Vagina (tissue), 2 donors: ENCODE measurements around the gene TUBGCP2. TPM values are rescaled to one million over a fixed set of nuclear protein-coding genes. Genes with fewer than 3 reads are reported as not detected.

Source experiments
- DNase-seq, 2 donors: peaks; one replicate each; pipeline ENCODE4 v3.0.0-alpha.2; 2017; ENCODE audit errors: extremely low spot score in 2 of 2
- H3K27ac ChIP-seq: fragments of 200-600 bp; sonication (generic); one replicate; pipeline ENCODE4 v1.5.1; 2019
- H3K27me3 ChIP-seq: fragments of 200-600 bp; sonication (generic); one replicate; pipeline ENCODE4 v1.5.1; 2019
- H3K36me3 ChIP-seq, 2 donors: fragments of 200-600 bp; sonication (generic); one replicate each; pipeline ENCODE4 v1.5.1; 2017 to 2019
- H3K4me1 ChIP-seq: fragments of 200-600 bp; sonication (generic); one replicate; pipeline ENCODE4 v1.5.1; 2019
- H3K4me3 ChIP-seq, 2 donors: fragments of 200-600 bp; sonication (generic); 1 replicate in 1 of 2; 2 replicates in 1 of 2; pipeline ENCODE4 v1.5.1; 2016 to 2019
- H3K9me3 ChIP-seq: fragments of 200-600 bp; sonication (generic); one replicate; pipeline ENCODE4 v1.5.1; 2019
- CTCF ChIP-seq, 3 experiments: fragments of 450-650 bp in 2 of 3; fragments of 200-600 bp in 1 of 3; sonication (generic) in 1 of 3; IDR thresholded peaks; one replicate each; pipeline ENCODE4 v1.5.1; 2017 to 2019; ENCODE audit warnings: antibody characterized with exemption in 3 of 3, mild to moderate bottlenecking in 2 of 3, moderate library complexity in 2 of 3
- POLR2A ChIP-seq, 2 donors: fragments of 450-650 bp; IDR thresholded peaks; one replicate each; pipeline ENCODE4 v1.6.1; 2017; ENCODE audit warnings: antibody characterized with exemption in 2 of 2, mild to moderate bottlenecking in 2 of 2, moderate library complexity in 2 of 2
- POLR2AphosphoS5 ChIP-seq, 2 donors: sonication (generic); formaldehyde crosslinking; IDR thresholded peaks; one replicate each; pipeline ENCODE4 v1.9.0; 2017; ENCODE audit warnings: antibody characterized with exemption in 2 of 2, mild to moderate bottlenecking in 2 of 2, low read depth in 1 of 2; ENCODE audit not compliant: insufficient read depth in 1 of 2
- intact Hi-C: fragments of 100-400 bp; cut with DNase I; formaldehyde crosslinking; loops from one replicate; pipeline ENCODE4 v1.15.1; 2023
- total RNA-seq: library from RNA; depleted of rRNA; stranded (reverse); fragments of >200 nt; gene quantifications from one replicate; pipeline ENCODE4 v1.2.3, GENCODE V29; 2016

The TUBGCP2 gene
- total RNA-seq, 1 donor from 2014 or later: 41.7 TPM

DNA sequence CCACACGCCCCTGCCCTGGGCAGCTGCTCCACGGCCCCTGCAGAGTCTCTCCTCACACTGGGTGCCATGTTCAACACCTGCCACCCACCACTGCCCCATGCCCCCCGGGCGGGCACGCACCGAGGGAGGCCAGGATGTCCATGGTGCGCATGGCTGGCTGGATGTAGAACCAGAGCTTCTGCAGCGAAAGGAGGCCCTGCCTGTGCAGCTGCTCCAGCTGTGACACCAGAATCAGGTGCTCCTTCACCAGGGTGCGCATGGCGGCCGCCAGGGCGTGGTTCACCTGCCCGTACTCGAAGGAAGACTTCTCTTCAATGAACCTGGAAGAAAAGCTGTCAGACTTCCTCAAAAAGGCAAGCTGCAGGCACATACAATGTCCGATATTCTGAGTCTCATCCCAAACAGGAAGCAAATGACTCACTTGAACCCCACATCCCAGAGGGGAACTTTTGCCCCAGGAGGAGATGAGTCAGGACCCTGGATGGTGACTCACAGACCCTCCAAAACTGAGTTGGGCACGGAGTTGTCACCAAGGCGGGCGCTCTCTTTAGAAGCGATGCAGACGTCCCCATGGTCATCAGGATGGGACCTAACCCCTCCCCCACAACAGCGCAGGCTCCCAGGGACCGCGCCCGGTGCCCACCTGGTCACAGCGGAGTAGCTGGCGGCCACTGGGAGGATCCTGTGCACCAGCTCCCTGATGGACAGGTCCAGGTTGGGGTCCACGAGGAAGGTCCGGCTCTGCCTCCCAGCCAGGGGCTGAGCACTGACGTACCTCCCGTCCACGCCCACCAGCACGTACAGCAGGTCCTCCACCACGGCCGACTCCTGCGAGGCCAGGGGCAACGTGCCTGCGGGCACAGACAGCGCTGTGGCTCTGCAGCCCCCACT, 15.5 kb downstream of the TUBGCP2 start:
- no peak for DNase-seq
- Histone ChIP-seq H3K27ac (no peak overlapping the region), H3K36me3 (peaks cover 0 to 84% of the 10 kb centered on the region in 2 donors), H3K9me3 (no peaks in the 10 kb centered on the region), H3K4me3 (no peak overlapping the region), H3K27me3 (no peaks in the 10 kb centered on the region), H3K4me1 (no peaks in the 10 kb centered on the region)
- TF ChIP-seq POLR2A (IDR thresholded peaks at IDR 0.05) (no peak), CTCF (IDR thresholded peaks at IDR 0.05) (no peak), POLR2AphosphoS5 (IDR thresholded peaks at IDR 0.05; ENCODE audit: insufficient read depth in 1 of 2, low read depth in 1 of 2) (no peak)
- intact Hi-C loops: no loop called here

DNA sequence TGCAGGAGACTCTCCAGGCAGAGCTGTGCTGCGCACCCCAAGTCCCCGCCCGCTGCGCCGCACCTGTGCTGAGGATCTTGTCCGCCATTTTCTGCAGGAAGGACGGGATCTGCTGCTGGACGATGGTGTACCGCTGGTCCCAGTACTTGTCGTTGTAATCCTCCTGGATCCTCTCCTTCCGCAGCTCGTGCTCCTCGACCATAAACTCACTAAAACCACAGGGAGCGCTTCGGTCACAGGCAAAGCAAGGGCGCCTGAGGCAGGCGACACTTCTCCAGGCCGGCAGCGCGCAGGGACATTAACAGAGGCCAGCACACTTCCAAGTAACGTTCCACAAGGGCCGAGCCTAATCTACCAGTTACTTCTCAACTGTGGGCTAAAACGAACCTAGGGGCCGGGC, 18.9 kb downstream of the TUBGCP2 start:
- Histone ChIP-seq H3K4me1 (no peaks in the 10 kb centered on the region), H3K9me3 (no peaks in the 10 kb centered on the region), H3K4me3 (no peak overlapping the region), H3K36me3 (peaks cover 0 to 81% of the 10 kb centered on the region in 2 donors), H3K27ac (no peak overlapping the region), H3K27me3 (no peaks in the 10 kb centered on the region)
- DNase-seq: no peak
- intact Hi-C loops: no loop called here
- TF ChIP-seq POLR2A (IDR thresholded peaks at IDR 0.05): no peak
- no peak for TF ChIP-seq CTCF (IDR thresholded peaks at IDR 0.05)
- no peak for TF ChIP-seq POLR2AphosphoS5 (IDR thresholded peaks at IDR 0.05; ENCODE audit: insufficient read depth in 1 of 2, low read depth in 1 of 2)

- no peak for DNase-seq
- intact Hi-C loops: no loop called here
These were observed 20.7 kb downstream of the TUBGCP2 start for GRCh38 chr10:133287832-133288500.

DNA sequence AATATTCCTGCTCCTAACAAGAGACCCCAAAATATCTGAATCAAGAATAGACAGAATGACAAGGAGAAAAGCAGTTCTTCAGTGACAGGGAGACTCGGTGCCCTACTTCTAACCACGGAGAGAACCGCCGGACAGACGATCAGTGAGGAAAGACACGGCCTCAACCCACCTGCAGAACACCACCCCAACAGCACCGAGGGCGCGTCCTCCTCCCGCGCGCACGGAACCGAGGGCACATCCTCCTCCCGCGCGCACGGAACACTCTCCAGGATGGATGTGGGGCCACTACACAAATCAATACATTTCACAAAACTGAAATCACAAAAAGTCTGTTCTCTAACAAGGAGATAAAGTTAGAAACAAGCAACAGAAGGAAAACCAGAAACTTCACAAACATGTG, 22.3 kb downstream of the TUBGCP2 start:
- H3K27ac ChIP-seq: no peak overlapping the region
- H3K36me3 ChIP-seq: peaks cover 2 to 93% of the 10 kb centered on the region in 2 donors
- H3K9me3 ChIP-seq: no peaks in the 10 kb centered on the region
- no peaks in the 10 kb centered on the region for H3K4me1 ChIP-seq
- no peaks in the 10 kb centered on the region for H3K27me3 ChIP-seq
- intact Hi-C loops: no loop called here
- no peak for TF ChIP-seq POLR2A (IDR thresholded peaks at IDR 0.05)
- TF ChIP-seq CTCF (IDR thresholded peaks at IDR 0.05): no peak
- no peak for TF ChIP-seq POLR2AphosphoS5 (IDR thresholded peaks at IDR 0.05; ENCODE audit: insufficient read depth in 1 of 2, low read depth in 1 of 2)
- DNase-seq: no peak
- no peak overlapping the region for H3K4me3 ChIP-seq

More at GRCh38 chr10:133287832-133288500, 20.7 kb downstream of the TUBGCP2 start:
- Histone ChIP-seq H3K36me3 (peaks cover 0 to 84% of the 10 kb centered on the region in 2 donors), H3K9me3 (no peaks in the 10 kb centered on the region), H3K4me1 (no peaks in the 10 kb centered on the region), H3K4me3 (no peak overlapping the region), H3K27ac (no peak overlapping the region), H3K27me3 (no peaks in the 10 kb centered on the region)
- TF ChIP-seq POLR2A (IDR thresholded peaks at IDR 0.05): no peak
- TF ChIP-seq POLR2AphosphoS5 (IDR thresholded peaks at IDR 0.05; ENCODE audit: insufficient read depth in 1 of 2, low read depth in 1 of 2): no peak
- no peak for TF ChIP-seq CTCF (IDR thresholded peaks at IDR 0.05)
